Hematopoietic multipotent progenitor cell (in vitro differentiated cells): ENCODE results near the gene HSF2. TPM values are rescaled to one million over a fixed set of nuclear protein-coding genes. Genes with fewer than 3 reads are reported as not detected.

Source experiments
- DNase-seq, 3 donors: peaks; one replicate each; pipeline ENCODE4 v3.0.0-alpha.2; 2011 to 2015; ENCODE audit warnings: low read depth in 2 of 3, low spot score in 2 of 3
- total RNA-seq: library from RNA; depleted of rRNA; stranded (reverse); fragments of >200 nt; gene quantifications from one replicate; pipeline ENCODE4 v1.2.3, GENCODE V29; 2012

The HSF2 gene
- 14.5 TPM for total RNA-seq

GRCh38 chr6:122399348-122400120 is at the start of gene HSF2:
Gene HSF2, plus strand, starts transcription at chr6:122399652. Its CDS starts 86 bp downstream, at chr6:122399738.
- peak; percentile 91 to 98 (median 97) for DNase-seq

GRCh38 chr6:122352981-122353664 is 46.3 kb upstream of the HSF2 start:
- no peak for DNase-seq

GRCh38 chr6:122360809-122361208 is 38.6 kb upstream of the HSF2 start:
- no peak for DNase-seq

GRCh38 chr6:122361314-122361979 is 38.0 kb upstream of the HSF2 start:
- no peak for DNase-seq

- no peak for DNase-seq
Observed at GRCh38 chr6:122363769-122364483, 35.5 kb upstream of the HSF2 start.

GRCh38 chr6:122365775-122366403 is 33.6 kb upstream of the HSF2 start:
- DNase-seq, result no peak

GRCh38 chr6:122367171-122367570 is 32.3 kb upstream of the HSF2 start:
- no peak for DNase-seq

GRCh38 chr6:122369536-122369935 is 29.9 kb upstream of the HSF2 start:
- no peak for DNase-seq

GRCh38 chr6:122372647-122373046 is 26.8 kb upstream of the HSF2 start:
- DNase-seq, result peak in 1 of 3 donors; percentile 18

GRCh38 chr6:122374307-122374706 is 25.1 kb upstream of the HSF2 start:
- DNase-seq, result no peak

- no peak for DNase-seq
Observed at GRCh38 chr6:122376246-122376645, 23.2 kb upstream of the HSF2 start.

GRCh38 chr6:122381494-122382265 is 17.8 kb upstream of the HSF2 start:
- peak; percentile 18 to 78 (median 59) for DNase-seq

- DNase-seq, result no peak
Observed at GRCh38 chr6:122385857-122386612, 13.4 kb upstream of the HSF2 start.

GRCh38 chr6:122388945-122389344 is 10.5 kb upstream of the HSF2 start:
- no peak for DNase-seq

- peak in 1 of 3 donors; percentile 36 for DNase-seq
Observed at GRCh38 chr6:122389704-122390372, 9.6 kb upstream of the HSF2 start.

GRCh38 chr6:122392564-122393350 is 6.7 kb upstream of the HSF2 start:
- no peak for DNase-seq

GRCh38 chr6:122393351-122393896 is 6.0 kb upstream of the HSF2 start:
- no peak for DNase-seq
